ENCODE measurements around the gene TECPR2. TPM values are rescaled to one million over a fixed set of nuclear protein-coding genes. Genes with fewer than 3 reads are reported as not detected.

TECPR2 gene
- total and polyA plus RNA-seq, 4 donors = 2.0 to 12.6 (median 5.2) TPM

DNA sequence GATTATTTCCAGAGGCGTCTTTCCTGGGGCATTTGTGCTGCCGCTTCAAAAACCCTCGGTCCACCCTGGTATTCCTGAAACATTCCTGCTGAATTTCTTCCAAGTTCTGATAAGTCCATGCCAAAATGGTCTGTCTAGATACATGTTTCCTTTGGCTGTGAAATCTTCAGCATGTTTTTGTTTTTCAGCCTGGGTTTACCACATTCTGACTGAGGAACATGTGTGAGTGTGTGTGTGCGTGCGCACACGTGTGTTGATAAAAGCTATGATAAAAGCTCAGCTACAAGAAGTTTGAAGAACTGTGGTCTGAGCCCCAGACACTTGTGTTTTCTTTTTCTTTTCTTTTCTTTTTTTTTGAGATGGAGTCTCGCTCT lies 124.5 kb downstream of the TECPR2 start:
- TF ChIP-seq, protein P1, sequence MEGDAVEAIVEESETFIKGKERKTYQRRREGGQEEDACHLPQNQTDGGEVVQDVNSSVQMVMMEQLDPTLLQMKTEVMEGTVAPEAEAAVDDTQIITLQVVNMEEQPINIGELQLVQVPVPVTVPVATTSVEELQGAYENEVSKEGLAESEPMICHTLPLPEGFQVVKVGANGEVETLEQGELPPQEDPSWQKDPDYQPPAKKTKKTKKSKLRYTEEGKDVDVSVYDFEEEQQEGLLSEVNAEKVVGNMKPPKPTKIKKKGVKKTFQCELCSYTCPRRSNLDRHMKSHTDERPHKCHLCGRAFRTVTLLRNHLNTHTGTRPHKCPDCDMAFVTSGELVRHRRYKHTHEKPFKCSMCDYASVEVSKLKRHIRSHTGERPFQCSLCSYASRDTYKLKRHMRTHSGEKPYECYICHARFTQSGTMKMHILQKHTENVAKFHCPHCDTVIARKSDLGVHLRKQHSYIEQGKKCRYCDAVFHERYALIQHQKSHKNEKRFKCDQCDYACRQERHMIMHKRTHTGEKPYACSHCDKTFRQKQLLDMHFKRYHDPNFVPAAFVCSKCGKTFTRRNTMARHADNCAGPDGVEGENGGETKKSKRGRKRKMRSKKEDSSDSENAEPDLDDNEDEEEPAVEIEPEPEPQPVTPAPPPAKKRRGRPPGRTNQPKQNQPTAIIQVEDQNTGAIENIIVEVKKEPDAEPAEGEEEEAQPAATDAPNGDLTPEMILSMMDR (IDR thresholded peaks at IDR 0.05; ENCODE audit: low read depth, low read length, missing input control) = no peak
- TF ChIP-seq JUND (IDR thresholded peaks at IDR 0.05) (no peak), FOXA2 (IDR thresholded peaks at IDR 0.05) (no peak), YY1 (IDR thresholded peaks at IDR 0.05) (no peak), GABPA (IDR thresholded peaks at IDR 0.05 in 1 of 2, conservative IDR thresholded peaks at IDR 0.05 in 1 of 2) (no peak), FOXA1 (IDR thresholded peaks at IDR 0.05) (no peak), RXRA (IDR thresholded peaks at IDR 0.05) (no peak), ZBTB33 (IDR thresholded peaks at IDR 0.05) (no peak)
- TF ChIP-seq, protein P2, sequence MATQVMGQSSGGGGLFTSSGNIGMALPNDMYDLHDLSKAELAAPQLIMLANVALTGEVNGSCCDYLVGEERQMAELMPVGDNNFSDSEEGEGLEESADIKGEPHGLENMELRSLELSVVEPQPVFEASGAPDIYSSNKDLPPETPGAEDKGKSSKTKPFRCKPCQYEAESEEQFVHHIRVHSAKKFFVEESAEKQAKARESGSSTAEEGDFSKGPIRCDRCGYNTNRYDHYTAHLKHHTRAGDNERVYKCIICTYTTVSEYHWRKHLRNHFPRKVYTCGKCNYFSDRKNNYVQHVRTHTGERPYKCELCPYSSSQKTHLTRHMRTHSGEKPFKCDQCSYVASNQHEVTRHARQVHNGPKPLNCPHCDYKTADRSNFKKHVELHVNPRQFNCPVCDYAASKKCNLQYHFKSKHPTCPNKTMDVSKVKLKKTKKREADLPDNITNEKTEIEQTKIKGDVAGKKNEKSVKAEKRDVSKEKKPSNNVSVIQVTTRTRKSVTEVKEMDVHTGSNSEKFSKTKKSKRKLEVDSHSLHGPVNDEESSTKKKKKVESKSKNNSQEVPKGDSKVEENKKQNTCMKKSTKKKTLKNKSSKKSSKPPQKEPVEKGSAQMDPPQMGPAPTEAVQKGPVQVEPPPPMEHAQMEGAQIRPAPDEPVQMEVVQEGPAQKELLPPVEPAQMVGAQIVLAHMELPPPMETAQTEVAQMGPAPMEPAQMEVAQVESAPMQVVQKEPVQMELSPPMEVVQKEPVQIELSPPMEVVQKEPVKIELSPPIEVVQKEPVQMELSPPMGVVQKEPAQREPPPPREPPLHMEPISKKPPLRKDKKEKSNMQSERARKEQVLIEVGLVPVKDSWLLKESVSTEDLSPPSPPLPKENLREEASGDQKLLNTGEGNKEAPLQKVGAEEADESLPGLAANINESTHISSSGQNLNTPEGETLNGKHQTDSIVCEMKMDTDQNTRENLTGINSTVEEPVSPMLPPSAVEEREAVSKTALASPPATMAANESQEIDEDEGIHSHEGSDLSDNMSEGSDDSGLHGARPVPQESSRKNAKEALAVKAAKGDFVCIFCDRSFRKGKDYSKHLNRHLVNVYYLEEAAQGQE (IDR thresholded peaks at IDR 0.05) = no peak
- DNase-seq (ENCODE audit: low spot score) = no peak
- Histone ChIP-seq H3K4me3 (ENCODE audit: low read depth in 1 of 3, low read length in 3 of 3) (no peak overlapping the region), H3K4me1 (ENCODE audit: control insufficient read depth in 4 of 4, insufficient read depth in 4 of 4, low read length in 3 of 4) (no peaks in the 10 kb centered on the region), H3K27ac (ENCODE audit: low read depth in 1 of 2, low read length in 2 of 2) (no peak overlapping the region), H3K36me3 (ENCODE audit: control insufficient read depth in 4 of 4, insufficient read depth in 3 of 4, low read depth in 1 of 4, low read length in 3 of 4) (no peaks in the 10 kb centered on the region), H3K9ac (ENCODE audit: low read depth in 1 of 2, low read length in 2 of 2) (no peak overlapping the region), H3K9me3 (ENCODE audit: control insufficient read depth in 4 of 4, low read length in 3 of 4) (peaks cover 0 to 2% (median 0%) of the 10 kb centered on the region in 4 donors), H3K27me3 (ENCODE audit: control insufficient read depth in 4 of 4, insufficient read depth in 4 of 4, low read length in 3 of 4) (no peaks in the 10 kb centered on the region)
- WGBS = 84% methylated on average over 7 of the region's 7 CpGs

GRCh38 chr14:102490456-102490855 lies 127.7 kb downstream of the TECPR2 start:
- H3K4me1 ChIP-seq (ENCODE audit: control insufficient read depth in 4 of 4, insufficient read depth in 4 of 4, low read length in 3 of 4) = no peaks in the 10 kb centered on the region
- no peak overlapping the region for H3K4me3 ChIP-seq (ENCODE audit: low read depth in 1 of 3, low read length in 3 of 3)
- H3K9me3 ChIP-seq (ENCODE audit: control insufficient read depth in 4 of 4, low read length in 3 of 4) = no peaks in the 10 kb centered on the region
- H3K9ac ChIP-seq (ENCODE audit: low read depth in 1 of 2, low read length in 2 of 2) = no peak overlapping the region
- WGBS = 94% methylated on average over 18 of the region's 18 CpGs
- TF ChIP-seq RXRA (IDR thresholded peaks at IDR 0.05) = no peak
- no peak for TF ChIP-seq ZBTB33 (IDR thresholded peaks at IDR 0.05)
- TF ChIP-seq, protein P3, sequence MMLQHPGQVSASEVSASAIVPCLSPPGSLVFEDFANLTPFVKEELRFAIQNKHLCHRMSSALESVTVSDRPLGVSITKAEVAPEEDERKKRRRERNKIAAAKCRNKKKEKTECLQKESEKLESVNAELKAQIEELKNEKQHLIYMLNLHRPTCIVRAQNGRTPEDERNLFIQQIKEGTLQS (IDR thresholded peaks at IDR 0.05) = no peak
- TF ChIP-seq JUND (IDR thresholded peaks at IDR 0.05) = no peak
- TF ChIP-seq, protein P1 (IDR thresholded peaks at IDR 0.05; ENCODE audit: low read depth, low read length, missing input control) = no peak
- no peak for TF ChIP-seq FOXA2 (IDR thresholded peaks at IDR 0.05)
- no peak for TF ChIP-seq MAX (IDR thresholded peaks at IDR 0.05)
- no peak for TF ChIP-seq YY1 (IDR thresholded peaks at IDR 0.05)
- no peaks in the 10 kb centered on the region for H3K36me3 ChIP-seq (ENCODE audit: control insufficient read depth in 4 of 4, insufficient read depth in 3 of 4, low read depth in 1 of 4, low read length in 3 of 4)
- DNase-seq (ENCODE audit: low spot score) = no peak
- H3K27me3 ChIP-seq (ENCODE audit: control insufficient read depth in 4 of 4, insufficient read depth in 4 of 4, low read length in 3 of 4) = no peaks in the 10 kb centered on the region
- H3K27ac ChIP-seq (ENCODE audit: low read depth in 1 of 2, low read length in 2 of 2) = no peak overlapping the region
